WTC11 (cell line): ENCODE results near the gene RFESD.

ENCODE experiments used
- CREB1 ChIP-seq: sonication (generic); formaldehyde crosslinking; IDR thresholded peaks from 2 replicates; pipeline ENCODE4 v1.8.0; 2023; ENCODE audit warnings: mild to moderate bottlenecking, missing genetic modification reagents
- ETV6 ChIP-seq: sonication (generic); formaldehyde crosslinking; IDR thresholded peaks from 2 replicates; pipeline ENCODE4 v1.8.1; 2022; ENCODE audit warnings: mild to moderate bottlenecking, missing genetic modification reagents
- FOXJ3 ChIP-seq: sonication (generic); formaldehyde crosslinking; IDR thresholded peaks from 2 replicates; pipeline ENCODE4 v1.9.0; 2021; ENCODE audit warnings: missing genetic modification reagents, mild to moderate bottlenecking, borderline replicate concordance
- MYBL2 ChIP-seq: sonication (generic); formaldehyde crosslinking; IDR thresholded peaks from 2 replicates; pipeline ENCODE4 v1.8.1; 2023; ENCODE audit warnings: mild to moderate bottlenecking, moderate library complexity, missing genetic modification reagents
- NFATC4 ChIP-seq: fragments of 250-450 bp; sonication (Bioruptor Pico); IDR thresholded peaks from 2 replicates; pipeline ENCODE4 v1.9.0; 2021; ENCODE audit warnings: mild to moderate bottlenecking
- NFE2L1 ChIP-seq: sonication (generic); formaldehyde crosslinking; IDR thresholded peaks from 2 replicates; pipeline ENCODE4 v1.8.1; 2023; ENCODE audit warnings: missing genetic modification reagents
- ZNF138 ChIP-seq: sonication (generic); formaldehyde crosslinking; conservative IDR thresholded peaks from 2 replicates; pipeline ENCODE4 v1.8.1; 2022; ENCODE audit warnings: mild to moderate bottlenecking, moderate library complexity, missing genetic modification reagents
- ZNF232 ChIP-seq: sonication (generic); formaldehyde crosslinking; IDR thresholded peaks from 2 replicates; pipeline ENCODE4 v1.8.0; 2022; ENCODE audit warnings: mild to moderate bottlenecking, missing genetic modification reagents
- TF ChIP-seq, protein P1 (sequence below): fragments of 200-600 bp; IDR thresholded peaks from 2 replicates; pipeline ENCODE4 v1.8.0; 2022; ENCODE audit warnings: antibody characterized with exemption
- TF ChIP-seq, protein P2 (sequence below): sonication (generic); formaldehyde crosslinking; IDR thresholded peaks from 2 replicates; pipeline ENCODE4 v1.8.1; 2022; ENCODE audit warnings: low read depth, missing genetic modification reagents, borderline replicate concordance

DNA sequence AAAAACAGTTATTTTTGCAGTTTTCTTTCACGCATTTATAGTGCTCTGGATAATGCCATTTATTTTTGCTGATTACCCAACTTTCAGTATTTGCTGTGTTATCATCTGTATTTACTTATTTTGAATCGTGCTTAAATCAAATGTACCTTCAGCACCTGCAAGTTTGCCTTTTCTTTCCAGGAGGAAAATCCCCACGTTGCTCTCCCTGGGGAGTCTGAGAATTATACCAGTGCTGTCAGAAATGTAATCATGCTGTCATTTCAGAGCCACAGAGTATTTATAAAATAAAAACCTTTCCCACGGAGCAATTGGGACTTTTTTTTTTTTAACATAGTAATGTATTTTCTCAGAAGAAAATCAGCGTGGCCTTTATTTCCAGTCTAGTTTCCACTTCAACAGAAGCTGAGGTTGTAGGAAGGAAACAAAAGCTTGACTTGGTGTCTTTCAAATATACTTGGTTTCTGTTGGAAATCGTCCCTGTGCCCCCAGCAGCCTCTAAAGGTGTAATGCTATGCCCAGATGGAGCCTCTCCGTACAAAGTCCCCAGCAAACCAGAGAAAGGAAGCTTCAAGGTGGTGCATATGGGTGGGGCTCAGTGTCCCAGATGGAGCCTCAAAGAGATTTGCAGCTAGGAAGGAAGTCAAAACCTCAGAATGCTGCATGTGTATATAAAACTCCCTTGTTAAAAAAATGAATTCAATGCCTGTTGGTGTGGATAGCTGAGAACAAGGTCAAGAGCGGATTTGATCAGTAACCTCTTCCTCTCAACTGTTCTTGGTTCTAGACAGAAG is 24.5 kb upstream of the RFESD start:
- TF ChIP-seq, protein P1, sequence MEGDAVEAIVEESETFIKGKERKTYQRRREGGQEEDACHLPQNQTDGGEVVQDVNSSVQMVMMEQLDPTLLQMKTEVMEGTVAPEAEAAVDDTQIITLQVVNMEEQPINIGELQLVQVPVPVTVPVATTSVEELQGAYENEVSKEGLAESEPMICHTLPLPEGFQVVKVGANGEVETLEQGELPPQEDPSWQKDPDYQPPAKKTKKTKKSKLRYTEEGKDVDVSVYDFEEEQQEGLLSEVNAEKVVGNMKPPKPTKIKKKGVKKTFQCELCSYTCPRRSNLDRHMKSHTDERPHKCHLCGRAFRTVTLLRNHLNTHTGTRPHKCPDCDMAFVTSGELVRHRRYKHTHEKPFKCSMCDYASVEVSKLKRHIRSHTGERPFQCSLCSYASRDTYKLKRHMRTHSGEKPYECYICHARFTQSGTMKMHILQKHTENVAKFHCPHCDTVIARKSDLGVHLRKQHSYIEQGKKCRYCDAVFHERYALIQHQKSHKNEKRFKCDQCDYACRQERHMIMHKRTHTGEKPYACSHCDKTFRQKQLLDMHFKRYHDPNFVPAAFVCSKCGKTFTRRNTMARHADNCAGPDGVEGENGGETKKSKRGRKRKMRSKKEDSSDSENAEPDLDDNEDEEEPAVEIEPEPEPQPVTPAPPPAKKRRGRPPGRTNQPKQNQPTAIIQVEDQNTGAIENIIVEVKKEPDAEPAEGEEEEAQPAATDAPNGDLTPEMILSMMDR = no peak
- TF ChIP-seq ZNF232 (CRISPR knock-in tag) (no peak), MYBL2 (no peak), NFATC4 (CRISPR knock-in tag) (no peak), ZNF138 (CRISPR knock-in tag) (no peak), NFE2L1 (CRISPR knock-in tag) (no peak), CREB1 (CRISPR knock-in tag) (no peak), FOXJ3 (CRISPR knock-in tag) (no peak), ETV6 (CRISPR knock-in tag) (no peak)
- TF ChIP-seq, protein P2, sequence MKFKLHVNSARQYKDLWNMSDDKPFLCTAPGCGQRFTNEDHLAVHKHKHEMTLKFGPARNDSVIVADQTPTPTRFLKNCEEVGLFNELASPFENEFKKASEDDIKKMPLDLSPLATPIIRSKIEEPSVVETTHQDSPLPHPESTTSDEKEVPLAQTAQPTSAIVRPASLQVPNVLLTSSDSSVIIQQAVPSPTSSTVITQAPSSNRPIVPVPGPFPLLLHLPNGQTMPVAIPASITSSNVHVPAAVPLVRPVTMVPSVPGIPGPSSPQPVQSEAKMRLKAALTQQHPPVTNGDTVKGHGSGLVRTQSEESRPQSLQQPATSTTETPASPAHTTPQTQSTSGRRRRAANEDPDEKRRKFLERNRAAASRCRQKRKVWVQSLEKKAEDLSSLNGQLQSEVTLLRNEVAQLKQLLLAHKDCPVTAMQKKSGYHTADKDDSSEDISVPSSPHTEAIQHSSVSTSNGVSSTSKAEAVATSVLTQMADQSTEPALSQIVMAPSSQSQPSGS (CRISPR knock-in tag) = no peak
